GM19463 (cell line): ENCODE data around the gene SLITRK1.

Experiments used
- ATAC-seq: cut with Tn5 transposase; IDR thresholded peaks from one replicate; pipeline ENCODE4 v1.9.1; 2021; ENCODE audit warnings: mild to moderate bottlenecking, moderate library complexity; ENCODE audit not compliant: unreplicated experiment

The SLITRK1 gene

DNA sequence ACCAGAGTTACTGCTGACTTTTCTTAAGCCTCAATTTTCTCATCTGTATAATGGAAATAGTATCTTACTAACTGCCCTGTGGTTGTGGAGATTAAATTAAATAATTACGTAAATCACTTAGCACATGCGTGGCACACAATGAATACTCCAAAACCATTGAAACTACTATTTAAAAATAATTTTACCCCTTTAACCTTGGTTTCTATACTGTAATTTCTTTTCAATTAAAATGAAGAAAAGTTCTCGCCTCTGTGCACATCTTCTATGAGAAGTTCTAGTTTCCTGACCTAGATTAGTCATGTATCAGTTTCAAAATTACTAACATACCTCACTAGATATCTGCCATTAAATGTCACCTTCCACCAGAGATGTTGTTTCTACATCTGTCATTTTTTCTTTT lies 5.7 kb downstream of the SLITRK1 start:
- peak; percentile 82 for ATAC-seq

DNA sequence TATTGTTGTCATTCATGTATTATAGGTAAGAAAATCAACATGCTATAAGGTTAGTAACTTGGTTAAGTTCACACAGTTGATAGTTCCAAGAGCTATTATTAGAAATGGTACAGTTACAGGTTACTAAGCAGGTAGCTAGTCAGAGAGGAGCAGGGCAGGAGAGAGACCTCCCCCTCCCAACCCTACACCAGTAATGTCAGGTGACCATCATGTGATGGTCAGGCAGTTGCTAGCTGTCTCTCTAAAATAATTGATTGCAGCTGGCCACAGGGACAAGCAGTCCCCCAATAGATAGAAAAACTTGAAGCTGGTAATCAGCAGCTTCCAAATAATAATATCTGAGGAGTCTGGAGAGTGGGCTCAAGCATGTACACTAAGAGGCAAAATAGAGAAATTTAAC lies 14.6 kb downstream of the SLITRK1 start:
- no peak for ATAC-seq

DNA sequence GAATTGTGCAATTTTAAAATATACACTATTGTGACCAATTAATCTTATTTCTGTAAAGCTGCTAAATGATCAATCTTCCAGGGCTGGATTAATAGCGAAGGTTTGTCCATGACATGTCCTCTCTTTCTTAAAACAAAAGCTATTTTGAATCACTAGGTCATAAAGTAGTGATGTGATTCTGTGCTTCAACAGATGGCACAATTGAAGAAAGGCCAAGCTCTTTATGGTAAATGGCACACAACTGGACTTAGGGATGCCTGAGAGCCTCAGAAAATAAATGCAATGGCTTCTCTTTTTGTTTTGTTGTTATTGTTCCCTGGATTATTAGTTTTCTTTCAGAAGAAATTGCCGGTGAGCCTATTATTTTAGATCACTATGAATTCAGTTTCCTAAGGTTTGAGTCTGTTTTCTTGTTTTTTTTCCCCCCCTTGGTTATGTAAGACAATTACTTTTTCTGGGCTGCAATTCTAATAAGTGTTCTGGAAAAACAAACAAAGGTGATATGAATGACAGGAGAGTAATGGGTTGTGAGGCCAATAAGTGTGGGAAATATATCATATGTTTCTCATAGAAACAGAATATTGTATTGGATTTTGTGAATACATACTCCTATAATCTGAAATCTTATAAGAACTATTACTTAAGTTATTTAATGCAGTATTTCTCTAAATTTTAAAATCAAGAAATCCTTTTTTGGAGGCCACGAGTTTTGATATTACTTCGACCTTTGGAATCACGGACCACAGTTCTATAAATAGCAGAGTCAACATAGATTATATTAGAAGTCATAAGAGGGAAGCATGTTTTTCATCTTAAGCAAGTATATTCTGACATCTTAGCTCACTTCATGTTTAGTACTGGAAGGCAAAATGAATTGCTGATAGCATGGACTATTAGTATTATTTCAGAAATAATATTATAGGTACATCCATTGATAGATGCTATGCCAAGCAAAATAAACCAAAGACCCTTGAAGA lies 16.8 kb downstream of the SLITRK1 start:
- ATAC-seq: no peak

DNA sequence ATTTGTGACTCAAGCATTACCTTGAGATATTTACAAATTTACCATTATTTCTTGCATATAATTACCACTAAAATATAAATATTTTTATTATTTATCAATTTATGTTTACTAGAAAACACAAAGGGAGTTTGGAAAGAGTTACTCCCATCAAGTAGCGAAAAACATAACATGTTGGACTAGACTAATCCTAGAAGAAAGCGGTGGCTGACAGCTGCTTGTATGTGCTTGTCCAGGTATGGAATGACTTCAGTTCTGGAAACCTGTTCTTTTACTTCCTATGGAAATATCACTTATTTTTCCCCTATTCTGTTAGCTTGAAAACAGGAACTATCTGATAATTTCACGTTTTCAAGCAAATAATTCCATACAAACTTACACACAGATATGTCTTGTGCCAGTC lies 28.5 kb downstream of the SLITRK1 start:
- no peak for ATAC-seq

DNA sequence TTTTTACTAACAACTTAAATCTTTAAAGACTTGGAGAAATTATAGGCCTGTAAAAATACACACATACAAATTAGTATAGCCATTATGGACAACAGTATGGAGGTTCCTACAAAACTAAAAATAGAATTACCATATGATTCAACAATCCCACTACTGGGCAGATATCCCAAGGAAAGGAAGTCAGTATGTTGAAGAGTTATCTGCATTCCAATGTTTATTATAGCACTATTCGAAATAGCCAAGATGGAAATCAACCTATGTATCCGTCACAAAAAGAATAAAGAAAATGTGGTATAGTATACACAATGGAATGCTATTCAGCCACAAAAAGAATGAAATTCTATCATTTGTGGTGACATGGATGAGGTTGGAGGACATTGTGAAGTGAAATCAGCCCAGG lies 37.2 kb downstream of the SLITRK1 start:
- ATAC-seq: no peak

DNA sequence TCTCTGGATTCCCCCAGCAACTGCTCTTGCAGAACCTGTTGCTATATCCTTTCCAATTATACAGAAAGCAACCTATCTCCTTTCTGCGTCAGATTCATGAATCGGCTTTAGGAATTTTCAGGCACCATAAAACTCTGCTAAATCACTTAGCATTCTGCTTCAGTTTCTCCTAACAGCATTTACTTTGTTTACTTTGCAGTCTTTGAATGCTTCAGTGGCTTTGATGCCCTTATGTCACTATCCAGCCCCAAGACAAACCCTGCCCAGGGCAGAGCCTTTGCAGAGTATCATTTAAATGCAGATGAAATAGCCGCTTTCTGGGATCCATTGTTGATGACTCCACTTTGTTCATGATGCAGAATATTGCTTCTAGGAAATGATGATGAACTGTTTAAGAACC lies 43.1 kb downstream of the SLITRK1 start:
- ATAC-seq: no peak

DNA sequence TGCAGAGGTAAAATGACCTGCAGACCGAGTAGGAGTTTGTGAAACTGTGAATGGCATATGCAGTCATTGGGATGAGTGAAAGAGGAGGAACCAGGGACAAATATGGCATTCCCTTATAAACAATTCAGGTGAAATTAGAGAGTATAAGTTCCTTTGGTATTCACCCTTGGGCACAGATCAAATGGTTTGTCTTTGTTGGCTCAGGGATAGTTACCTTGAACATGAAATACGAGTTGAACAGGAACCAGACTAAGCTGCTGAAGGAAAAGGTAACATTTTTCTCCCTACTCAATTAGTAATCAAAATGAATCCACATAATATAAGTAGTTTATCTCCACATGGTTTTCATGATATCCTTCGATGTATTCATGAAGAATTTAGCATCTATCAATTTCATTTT lies 50.5 kb downstream of the SLITRK1 start:
- no peak for ATAC-seq

DNA sequence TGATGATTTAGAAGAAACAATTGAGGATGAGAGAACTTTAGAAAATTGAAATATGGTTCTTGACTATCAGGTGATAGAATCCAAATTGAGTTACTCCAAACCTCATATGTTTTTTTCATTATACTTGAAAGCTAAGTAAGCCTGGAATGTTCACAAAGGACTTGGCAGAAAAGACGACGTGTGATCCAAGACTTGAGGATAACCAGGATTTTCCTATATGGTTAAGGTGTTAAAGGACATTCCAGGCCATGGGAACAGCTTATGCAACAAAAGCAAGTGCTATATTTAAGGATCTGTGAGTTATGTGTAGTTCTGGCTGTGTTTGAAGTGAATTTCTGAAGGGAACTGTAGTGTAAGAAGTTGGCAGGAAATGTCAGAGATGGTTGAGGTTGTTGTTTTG lies 52.5 kb downstream of the SLITRK1 start:
- no peak for ATAC-seq

DNA sequence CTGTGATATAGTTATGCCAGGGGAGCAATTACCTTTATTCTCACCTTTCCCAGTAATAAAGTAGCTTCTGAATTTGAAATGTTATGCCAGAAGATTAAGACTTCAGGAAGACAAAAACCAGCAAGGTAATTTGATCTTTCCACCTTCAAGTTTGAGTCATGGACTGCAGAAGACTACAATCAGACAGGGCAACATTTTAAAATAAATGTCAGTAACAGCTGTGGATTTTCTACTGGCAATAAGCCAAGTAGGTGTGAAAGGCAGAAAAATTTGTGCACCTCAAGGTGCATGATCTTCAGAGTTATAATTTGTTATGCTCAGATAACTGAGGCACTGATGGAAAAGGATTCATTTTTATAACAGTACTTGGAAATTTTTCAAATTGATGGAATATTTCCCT lies 54.9 kb downstream of the SLITRK1 start:
- ATAC-seq: no peak
